Ectodermal cell (in vitro differentiated cells): ENCODE data around the gene ZNF217.
"Not testable (repeated sequence)": the region's sequence is repeated elsewhere in the genome, so short reads cannot be mapped to it uniquely, and the experiment has no call there.

Experiments used
- H3K27ac ChIP-seq: 2 replicates; pipeline ENCODE4 v1.7.0; 2013; ENCODE audit warnings: mild to moderate bottlenecking, low read depth, low read length; ENCODE audit not compliant: insufficient read depth, poor library complexity, severe bottlenecking
- H3K27me3 ChIP-seq: 2 replicates; pipeline ENCODE4 v1.7.0; 2013; ENCODE audit warnings: mild to moderate bottlenecking, low read length; ENCODE audit not compliant: insufficient read depth, control insufficient read depth, poor library complexity, severe bottlenecking
- H3K36me3 ChIP-seq: one replicate; pipeline ENCODE4 v1.7.0; 2013; ENCODE audit warnings: low read length; ENCODE audit not compliant: control insufficient read depth, insufficient read depth
- H3K4me1 ChIP-seq: one replicate; pipeline ENCODE4 v1.7.0; 2013; ENCODE audit warnings: low read length; ENCODE audit not compliant: control insufficient read depth, insufficient read depth
- H3K4me3 ChIP-seq: 2 replicates; pipeline ENCODE4 v1.7.0; 2013; ENCODE audit warnings: low read depth, low read length, control low read depth; ENCODE audit not compliant: insufficient read depth
- H3K9me3 ChIP-seq: 2 replicates; pipeline ENCODE4 v1.7.0; 2013; ENCODE audit warnings: mild to moderate bottlenecking, low read length, moderate library complexity; ENCODE audit not compliant: control insufficient read depth
- WGBS, 2 experiments: methylation state at CpG; one replicate each; pipeline ENCODE4 v1.1.7; 2013; ENCODE audit warnings: missing lambda C conversion rate in 2 of 2; 5-methylcytosine and 5-hydroxymethylcytosine counted together

Gene ZNF217

DNA sequence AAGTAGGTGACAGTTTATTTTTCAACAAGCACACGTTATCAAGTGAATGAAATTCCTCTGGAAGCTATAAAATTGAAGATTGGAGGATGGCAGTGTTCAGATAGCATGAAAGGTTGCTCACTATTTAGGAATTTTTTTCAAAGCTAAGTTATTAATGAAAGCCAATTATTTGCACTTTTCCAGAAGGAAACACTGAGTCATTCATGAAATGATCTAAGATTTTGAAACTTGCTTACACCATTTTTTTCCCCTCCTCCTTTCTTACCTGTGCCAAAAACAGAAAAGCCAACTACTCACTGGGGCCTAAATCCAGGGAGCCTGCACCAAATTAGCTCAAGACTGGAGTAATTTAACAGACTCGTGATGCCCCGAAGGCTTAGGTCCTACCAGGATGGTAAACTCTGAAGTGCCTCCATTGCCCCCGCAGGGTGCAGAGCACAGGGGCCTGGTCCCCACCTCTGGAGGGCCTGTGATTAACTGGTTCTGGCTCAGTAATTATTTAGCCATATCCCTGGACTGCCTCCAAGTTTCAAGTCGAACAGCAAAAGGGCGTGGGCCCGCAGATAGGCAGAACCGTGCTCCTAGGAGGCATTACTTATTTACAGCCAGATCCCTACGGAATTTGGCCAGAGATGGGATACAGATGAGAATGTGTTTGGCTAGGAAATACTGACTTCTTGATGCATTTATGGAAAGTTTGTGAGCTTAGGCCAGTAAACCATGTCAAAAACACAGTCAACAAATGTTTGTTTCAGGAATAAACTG is 28.0 kb upstream of the ZNF217 start:
- Histone ChIP-seq H3K27ac (no peak overlapping the region), H3K27me3 (no peaks in the 10 kb centered on the region), H3K9me3 (no peaks in the 10 kb centered on the region), H3K4me1 (peaks cover 8% of the 10 kb centered on the region), H3K36me3 (no peaks in the 10 kb centered on the region), H3K4me3 (no peak overlapping the region)
- 81 to 85% methylated on average over 9 of the region's 9 CpGs for WGBS, 2 experiments

DNA sequence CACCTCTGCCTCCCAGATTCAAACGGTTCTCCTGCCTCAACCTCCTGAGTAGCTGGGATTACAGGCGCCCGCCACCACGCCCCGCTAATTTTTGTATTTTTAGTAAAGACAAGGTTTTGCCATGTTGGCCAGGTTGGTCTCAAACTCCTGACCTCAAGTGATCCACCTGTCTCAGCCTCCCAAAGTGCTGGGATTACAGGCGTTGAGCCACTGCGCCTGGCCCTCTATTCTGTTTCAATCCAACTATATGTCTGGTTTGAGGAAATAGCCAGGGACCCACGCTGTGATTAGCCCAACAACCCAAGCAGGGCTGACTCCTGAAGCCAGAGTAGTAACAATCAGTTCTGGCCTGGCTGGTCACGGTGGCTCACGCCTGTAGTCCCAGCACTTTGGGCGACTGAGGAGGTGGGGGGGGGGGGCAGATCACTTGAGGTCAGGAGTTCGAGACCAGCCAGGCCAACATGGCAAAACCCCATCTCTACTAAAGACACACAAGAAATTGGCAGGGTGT is 24.9 kb upstream of the ZNF217 start:
- H3K9me3 ChIP-seq, H3K27me3 ChIP-seq, H3K4me3 ChIP-seq, H3K4me1 ChIP-seq, H3K27ac ChIP-seq, H3K36me3 ChIP-seq: not testable (repeated sequence)
- 87 to 95% methylated on average over 12 of the region's 12 CpGs for WGBS, 2 experiments

DNA sequence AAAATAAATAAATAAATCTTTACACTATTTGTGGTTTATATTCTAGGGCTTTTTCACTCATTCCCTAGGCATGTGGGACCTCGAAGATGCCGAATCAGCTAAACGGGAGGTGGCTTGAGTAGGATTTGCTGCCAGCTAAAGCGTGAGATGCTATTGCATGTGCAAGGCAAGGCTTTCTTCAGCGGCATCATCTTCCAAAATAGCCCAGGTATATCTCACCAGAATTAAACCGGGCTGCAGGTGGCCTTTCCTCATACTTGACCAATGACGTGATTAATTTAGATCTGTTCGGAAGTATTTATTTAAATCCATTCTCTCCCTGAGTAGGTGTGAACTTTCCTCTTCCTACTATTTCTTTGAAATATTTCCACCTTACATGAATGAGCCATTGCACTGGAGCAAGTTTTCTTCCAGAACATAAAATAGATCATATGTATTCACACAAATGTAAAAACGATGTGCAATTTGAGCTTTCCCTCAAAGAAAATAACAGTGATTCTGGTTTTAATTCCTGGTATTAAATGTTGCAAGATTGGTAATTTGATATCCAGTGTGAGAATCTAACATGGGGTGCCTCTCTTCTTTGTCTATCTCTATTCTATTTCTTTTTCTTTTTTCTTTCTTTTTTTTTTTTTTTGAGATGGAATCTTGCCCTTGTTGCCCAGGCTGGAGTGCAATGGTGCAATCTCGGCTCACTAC is 24.3 kb upstream of the ZNF217 start:
- Histone ChIP-seq H3K4me1 (peaks cover 7% of the 10 kb centered on the region), H3K36me3 (no peaks in the 10 kb centered on the region), H3K27ac (no peak overlapping the region), H3K9me3 (no peaks in the 10 kb centered on the region), H3K27me3 (no peaks in the 10 kb centered on the region), H3K4me3 (no peak overlapping the region)
- WGBS, 2 experiments = 93 to 94% methylated on average over 10 of the region's 10 CpGs

DNA sequence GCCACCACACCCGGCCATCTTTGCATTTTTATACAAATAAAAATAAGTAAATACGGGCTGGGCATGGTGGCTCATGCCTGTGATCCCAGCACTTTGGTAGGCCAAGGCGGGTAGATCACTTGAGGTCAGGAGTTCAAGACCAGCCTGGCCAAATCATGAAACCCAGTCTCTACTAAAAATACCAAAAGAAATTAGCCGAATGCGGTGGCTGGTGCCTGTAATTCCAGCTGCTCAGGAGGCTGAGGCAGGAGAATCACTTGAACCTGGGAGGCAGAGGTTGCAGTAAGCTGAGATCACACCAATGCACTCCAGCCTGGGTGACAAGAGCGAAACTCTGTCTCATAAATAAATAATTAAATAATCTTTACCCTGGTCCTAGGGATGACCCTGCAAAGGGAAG is 22.9 kb upstream of the ZNF217 start:
- H3K27ac ChIP-seq, H3K9me3 ChIP-seq: not testable (repeated sequence)
- 94 to 95% methylated on average over 5 to 6 of the region's 6 CpGs for WGBS, 2 experiments

DNA sequence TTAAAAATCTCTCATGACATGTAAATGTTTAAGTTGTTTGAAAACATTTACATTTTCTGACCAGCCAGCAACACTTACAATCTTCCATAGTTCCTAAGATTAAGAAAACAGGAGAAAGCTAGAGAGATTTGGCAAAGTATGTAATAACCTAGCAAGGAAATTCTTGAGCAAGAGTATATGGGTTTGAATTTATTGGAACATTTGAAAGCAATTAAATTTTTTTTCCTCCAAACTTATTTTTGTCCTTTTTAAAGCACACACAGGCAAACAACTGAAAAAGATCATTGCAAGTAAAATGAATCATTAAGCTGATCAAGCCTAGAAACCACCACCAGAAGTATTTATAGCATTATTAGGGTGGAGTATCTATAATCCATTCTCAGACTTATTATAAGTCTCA is 20.1 kb upstream of the ZNF217 start:
- Histone ChIP-seq H3K27me3 (no peaks in the 10 kb centered on the region), H3K4me1 (peaks cover 15% of the 10 kb centered on the region), H3K4me3 (no peak overlapping the region), H3K27ac (no peak overlapping the region), H3K36me3 (no peaks in the 10 kb centered on the region), H3K9me3 (no peaks in the 10 kb centered on the region)

More for the DNA sequence above, 22.9 kb upstream of the ZNF217 start:
- not testable (repeated sequence) for H3K4me1 ChIP-seq, H3K27me3 ChIP-seq, H3K36me3 ChIP-seq, H3K4me3 ChIP-seq

DNA sequence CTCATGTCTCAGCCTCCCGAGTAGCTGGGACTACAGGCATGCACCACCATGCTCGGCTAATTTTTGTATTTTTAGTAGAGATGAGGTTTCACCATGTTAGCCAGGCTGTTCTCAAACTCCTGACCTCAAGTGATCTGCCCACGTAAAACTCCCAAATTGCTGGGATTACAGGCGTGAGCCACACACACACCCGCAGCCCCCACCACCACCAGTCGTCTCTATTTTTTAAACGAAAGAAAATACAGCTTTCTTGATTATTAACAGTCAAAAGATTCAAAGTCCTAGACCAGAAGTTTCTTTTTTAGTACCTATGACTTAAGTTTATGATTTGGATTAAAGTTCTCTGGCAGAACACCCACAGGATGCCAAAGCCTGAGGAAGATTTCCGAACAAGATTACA is 18.6 kb upstream of the ZNF217 start:
- H3K9me3 ChIP-seq, H3K27ac ChIP-seq: not testable (repeated sequence)
- WGBS, 2 experiments = 94 to 95% methylated on average over 8 of the region's 8 CpGs

DNA sequence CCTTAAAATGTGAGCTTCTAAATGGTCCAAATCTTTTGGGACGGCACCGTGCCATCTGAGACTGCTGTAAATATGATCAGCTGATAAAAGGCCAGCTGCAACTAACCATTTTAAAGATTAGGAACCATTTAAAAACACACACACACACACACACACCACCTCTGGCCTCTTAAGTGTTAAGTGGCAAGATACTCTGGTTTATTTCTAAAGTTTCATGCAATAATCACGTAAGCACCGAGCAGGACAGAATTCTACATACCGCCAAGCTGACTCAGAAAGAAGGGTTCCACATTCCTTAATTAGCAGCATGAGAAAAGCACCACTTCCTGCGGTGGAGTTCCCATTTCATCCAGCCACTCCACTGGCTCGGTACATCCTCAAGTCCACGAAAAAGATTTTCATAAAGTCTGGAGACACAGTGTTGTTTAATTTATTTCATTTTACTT is 17.8 kb upstream of the ZNF217 start:
- no peaks in the 10 kb centered on the region for H3K9me3 ChIP-seq
- H3K4me1 ChIP-seq = peaks cover 15% of the 10 kb centered on the region
- H3K4me3 ChIP-seq = no peak overlapping the region
- 62 to 81% methylated on average over 8 of the region's 8 CpGs for WGBS, 2 experiments
- H3K36me3 ChIP-seq = no peaks in the 10 kb centered on the region
- no peak overlapping the region for H3K27ac ChIP-seq
- H3K27me3 ChIP-seq = no peaks in the 10 kb centered on the region

More for the DNA sequence above, 18.6 kb upstream of the ZNF217 start:
- not testable (repeated sequence) for H3K36me3 ChIP-seq, H3K4me3 ChIP-seq, H3K27me3 ChIP-seq
- peaks cover 15% of the 10 kb centered on the region for H3K4me1 ChIP-seq

DNA sequence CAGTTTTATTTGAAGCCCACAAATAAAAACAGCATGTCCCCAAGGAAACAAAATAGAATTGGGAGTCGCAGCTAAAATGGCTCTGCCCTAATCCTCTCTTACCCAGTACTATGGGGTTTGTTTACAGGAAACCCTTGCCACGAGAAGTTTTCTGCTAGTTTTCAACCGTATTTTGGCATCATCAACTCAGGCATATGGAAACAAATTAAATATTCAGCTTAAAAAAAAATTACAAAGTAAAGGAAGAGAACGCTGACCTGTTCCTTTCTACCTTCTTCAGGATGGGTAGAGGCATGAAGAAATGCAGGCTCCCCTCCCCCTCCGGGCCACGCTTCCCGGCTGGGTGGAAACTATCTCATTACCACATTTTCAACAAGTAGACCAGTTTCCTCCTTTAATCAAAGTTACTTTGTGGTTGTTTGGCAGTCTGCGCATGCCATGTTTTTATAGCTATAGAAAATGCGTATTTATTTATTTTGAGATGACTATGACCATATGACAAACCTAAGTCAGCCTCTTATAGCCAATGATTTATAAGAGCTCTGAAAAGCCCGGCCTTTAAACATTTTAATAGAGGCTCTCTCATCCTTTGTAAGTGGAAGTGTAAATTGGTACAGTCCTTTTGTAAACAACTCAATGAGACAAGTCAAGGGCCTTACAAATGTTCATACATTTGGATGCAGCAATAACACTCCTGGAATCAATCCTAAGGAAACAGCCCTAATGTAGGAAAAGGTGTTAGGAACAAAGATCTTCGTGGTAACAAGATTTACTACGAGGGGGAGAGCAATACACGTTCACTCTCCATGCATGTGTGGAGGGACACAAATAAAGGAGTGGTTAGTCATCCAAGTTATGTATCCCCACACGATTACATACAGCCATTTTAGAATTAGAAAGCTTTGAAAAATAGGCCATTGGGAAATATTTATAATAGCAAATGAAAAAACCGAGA is 16.1 kb upstream of the ZNF217 start:
- H3K27ac ChIP-seq = peak overlapping the region; percentile 50

DNA sequence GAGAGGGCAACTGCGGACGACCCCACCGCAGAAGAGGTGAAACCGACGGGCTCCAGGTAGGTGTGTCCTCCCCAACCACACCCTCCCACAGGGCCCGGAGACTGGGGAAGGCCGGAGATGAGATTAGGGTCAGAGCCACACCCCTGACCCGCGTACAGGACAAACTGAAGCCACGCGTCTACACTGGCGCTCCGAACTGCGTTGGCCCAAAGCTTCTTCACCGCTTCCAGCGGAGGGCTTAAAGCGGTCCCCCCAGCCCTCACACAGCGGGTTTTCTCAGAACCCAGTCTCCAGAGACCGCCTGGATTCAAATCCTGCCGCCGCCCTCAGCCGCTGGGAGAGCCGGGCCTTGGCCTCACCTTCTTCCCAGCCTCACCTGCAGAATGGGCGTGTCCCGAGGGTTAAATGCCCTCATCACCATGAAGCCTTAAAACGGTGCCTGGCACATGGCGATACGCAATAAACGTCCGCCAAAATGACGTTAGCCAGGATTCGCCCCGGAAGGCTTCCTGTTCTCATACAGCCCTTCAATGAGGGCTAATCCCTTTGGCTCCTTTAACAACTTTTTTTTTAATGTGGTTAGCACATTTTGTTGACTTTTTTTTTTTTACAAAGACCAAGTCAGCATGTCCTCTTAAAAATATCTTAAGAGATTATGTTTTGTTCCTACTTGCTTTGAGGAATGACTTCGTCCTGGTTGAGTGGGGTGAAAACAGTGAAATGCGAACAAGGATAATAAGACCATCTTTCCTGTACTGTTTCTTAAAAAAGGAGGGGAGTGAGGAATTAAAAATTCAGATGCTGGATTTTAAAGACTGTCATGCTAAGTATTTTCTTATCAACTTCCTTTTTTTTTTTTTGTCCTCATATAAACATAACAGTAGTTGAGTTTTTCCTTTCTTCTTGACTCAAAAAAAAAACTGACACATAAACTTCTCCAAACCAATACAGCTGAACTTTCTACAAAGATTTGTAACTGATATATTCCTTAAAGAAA is 15.1 kb upstream of the ZNF217 start:
- Histone ChIP-seq H3K9me3 (no peaks in the 10 kb centered on the region), H3K27me3 (no peaks in the 10 kb centered on the region), H3K4me3 (no peak overlapping the region), H3K4me1 (peaks cover 15% of the 10 kb centered on the region), H3K27ac (peak overlapping the region; percentile 38), H3K36me3 (no peaks in the 10 kb centered on the region)
- WGBS, 2 experiments = 92 to 95% methylated on average over 31 to 35 of the region's 35 CpGs

More for the DNA sequence above, 16.1 kb upstream of the ZNF217 start:
- Histone ChIP-seq H3K4me3 (no peak overlapping the region), H3K36me3 (no peaks in the 10 kb centered on the region), H3K4me1 (peaks cover 15% of the 10 kb centered on the region), H3K9me3 (no peaks in the 10 kb centered on the region), H3K27me3 (no peaks in the 10 kb centered on the region)
- WGBS, 2 experiments = 30 to 45% methylated on average over 11 to 14 of the region's 15 CpGs
